ENCODE data around the gene C1QTNF6.

GRCh38 chr22:37185646-37186227 lies 2.3 kb downstream of the C1QTNF6 start:
- TF ChIP-seq YY1 (IDR thresholded peaks at IDR 0.05; ENCODE audit: insufficient read depth, insufficient read length) (no peak), SUZ12 (IDR thresholded peaks at IDR 0.05; ENCODE audit: extremely low read depth, insufficient read depth, insufficient read length) (no peak), ZNF274 (IDR thresholded peaks at IDR 0.05; ENCODE audit: low read depth, low read length) (no peak)
